Embryonic facial prominence (tissue), 1 donor: ENCODE data around the gene PHACTR1.
"Not testable (repeated sequence)": the region's sequence is repeated elsewhere in the genome, so short reads cannot be mapped to it uniquely, and the experiment has no call there.

Experiments
- DNase-seq: peaks from one replicate; pipeline ENCODE4 v3.0.0-alpha.2; 2016; ENCODE audit errors: extremely low spot score

The PHACTR1 gene

DNA sequence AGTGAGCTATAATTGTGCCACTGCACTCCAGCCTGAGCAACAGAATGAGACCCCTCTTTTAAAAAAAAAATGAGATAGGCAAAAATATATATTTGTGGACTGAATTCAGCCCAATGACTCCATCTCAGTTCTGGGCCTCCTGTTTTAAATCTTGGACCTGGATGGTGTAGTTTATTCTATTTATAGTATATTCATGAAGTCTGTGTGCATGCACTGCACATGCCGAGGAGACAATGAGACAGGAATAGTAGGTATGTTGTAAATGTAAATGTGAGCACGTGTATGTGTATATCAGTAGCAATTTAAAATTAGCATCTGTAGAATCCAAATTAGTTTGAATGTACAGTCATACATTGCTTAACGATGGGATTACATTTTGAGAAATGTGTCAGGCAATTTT is 520.8 kb downstream of the PHACTR1 start:
- no peak for DNase-seq

DNA sequence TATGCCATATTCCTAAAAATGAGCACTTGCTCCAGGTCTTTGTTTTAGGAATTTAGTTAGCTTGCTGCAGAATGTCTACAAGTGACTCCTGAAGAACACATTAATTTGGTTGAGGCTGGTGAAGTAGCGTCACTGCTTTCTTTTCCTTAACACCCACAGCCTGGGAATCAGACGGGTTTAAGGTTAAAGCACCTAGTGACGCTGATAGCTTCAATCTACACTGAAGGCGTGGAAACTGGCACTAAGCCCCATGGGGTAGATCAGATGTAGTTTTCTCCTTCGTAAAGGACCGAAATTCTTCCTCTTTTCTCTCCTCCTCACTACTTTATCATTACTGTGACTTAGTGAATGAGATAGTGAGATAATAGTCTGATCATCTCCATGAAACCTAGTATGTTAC is 521.5 kb downstream of the PHACTR1 start:
- no peak for DNase-seq

DNA sequence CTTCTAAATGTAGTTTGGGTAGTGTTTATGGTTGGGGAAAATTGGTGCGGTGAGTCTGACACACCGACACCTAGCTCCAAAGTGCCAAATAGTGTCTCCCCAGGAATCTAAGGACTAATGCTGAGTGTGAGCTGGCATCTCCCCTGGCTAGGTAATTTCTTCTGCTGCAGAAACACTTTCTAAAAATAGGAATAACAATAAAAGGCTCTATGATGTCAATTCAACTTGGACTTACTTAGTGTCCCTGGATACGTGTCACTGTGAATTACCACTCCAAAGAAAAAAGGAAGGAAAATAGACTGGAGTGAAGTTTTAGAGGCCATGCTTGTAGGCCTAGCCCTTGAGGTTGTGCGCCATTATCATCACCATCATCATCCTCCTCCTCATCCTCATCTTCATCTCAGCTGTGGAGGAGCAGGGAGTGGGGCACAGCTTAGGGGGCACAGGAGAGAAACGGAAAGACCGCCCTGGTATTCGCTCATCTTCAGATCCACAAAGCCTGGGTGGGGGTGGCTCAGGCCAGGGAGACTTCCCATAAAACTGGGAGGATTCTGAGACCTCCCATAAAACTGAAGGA is 522.2 kb downstream of the PHACTR1 start:
- DNase-seq, result no peak

GRCh38 chr6:13239530-13240455 is 523.2 kb downstream of the PHACTR1 start:
- no peak for DNase-seq

GRCh38 chr6:13241364-13241763 is 524.8 kb downstream of the PHACTR1 start:
- no peak for DNase-seq

DNA sequence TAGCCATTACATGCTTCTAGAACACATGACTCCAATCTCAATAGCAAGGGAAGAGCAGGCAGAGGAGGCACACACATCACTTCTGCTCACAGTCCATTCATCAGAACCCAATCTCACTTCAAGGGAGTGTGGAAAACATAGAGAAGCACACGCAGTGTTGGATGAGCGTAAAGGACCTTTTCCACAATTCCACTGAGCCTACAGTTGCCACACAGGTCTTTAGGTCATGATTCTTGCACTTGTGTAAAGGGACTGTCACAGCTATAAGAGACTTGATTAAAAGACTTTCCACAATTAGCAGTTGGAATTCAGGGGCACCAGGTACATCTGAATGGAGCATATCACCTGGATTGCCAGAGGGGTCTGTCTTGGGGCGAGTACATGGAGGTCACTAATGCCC is 525.6 kb downstream of the PHACTR1 start:
- no peak for DNase-seq

GRCh38 chr6:13242590-13242989 is 526.0 kb downstream of the PHACTR1 start:
- no peak for DNase-seq

- no peak for DNase-seq
Observed at GRCh38 chr6:13243033-13243432, 526.5 kb downstream of the PHACTR1 start.

DNA sequence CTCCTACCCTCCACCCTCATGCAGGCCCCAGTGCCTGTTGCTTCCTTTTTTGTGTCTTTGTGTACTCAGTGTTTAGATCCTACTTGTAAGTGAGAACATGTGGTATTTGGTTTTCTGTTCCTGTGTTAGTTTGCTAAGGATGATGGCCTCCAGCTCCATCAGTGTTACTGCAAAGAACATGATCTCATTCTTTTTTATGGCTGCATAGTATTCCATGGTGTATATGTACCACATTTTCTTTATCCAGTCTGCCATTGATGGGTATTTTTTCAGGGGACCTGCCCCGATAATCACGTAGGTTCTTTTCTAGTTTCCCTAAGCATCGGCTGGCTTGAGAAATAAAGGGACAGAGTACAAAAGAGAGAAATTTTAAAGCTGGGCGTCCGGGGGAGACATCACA is 527.2 kb downstream of the PHACTR1 start:
- not testable (repeated sequence) for DNase-seq

- no peak for DNase-seq
Observed at GRCh38 chr6:13247627-13248026, 531.1 kb downstream of the PHACTR1 start.

DNA sequence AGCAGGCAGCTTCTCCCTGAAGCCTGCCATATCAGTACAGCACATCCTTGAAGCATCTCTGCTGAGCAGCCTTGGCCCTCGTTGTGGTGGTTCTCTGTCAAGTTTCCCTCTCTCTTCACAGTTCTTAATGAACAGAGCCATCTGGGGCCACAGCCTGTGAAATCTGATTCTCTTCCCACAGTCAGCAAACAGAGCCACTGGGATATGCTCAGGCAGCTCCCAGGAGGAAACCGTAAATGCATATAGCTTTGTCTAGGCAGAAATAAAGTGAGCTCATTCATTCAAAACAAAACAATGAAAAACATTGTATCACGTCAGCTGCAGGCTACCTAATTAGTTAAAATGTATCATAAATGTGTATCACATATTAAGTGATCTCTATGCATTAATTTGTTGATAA is 531.5 kb downstream of the PHACTR1 start:
- DNase-seq, result no peak

GRCh38 chr6:13248584-13248985 is 532.0 kb downstream of the PHACTR1 start:
- DNase-seq, result no peak

DNA sequence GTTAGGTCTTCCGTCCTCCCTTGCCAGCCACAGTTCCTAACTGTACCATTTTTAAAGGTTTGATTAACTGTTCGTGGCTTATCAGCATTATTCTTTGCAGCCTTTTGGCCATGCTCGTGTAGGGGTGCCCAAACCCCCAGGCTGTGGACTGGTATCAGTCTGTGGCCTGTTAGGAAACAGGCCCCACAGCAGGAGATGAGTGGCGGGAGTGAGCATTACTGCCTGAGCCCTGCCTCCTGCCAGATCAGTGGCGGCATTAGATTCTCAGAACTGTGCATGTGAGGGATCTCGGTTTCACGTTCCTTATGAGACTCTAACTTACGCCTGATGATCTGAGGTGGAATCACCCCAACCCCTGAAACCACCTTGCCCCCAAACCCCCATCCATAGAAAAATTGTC is 532.4 kb downstream of the PHACTR1 start:
- DNase-seq, result no peak

GRCh38 chr6:13249817-13250216 is 533.2 kb downstream of the PHACTR1 start:
- DNase-seq, result no peak

GRCh38 chr6:13250703-13251102 is 534.1 kb downstream of the PHACTR1 start:
- DNase-seq, result no peak

GRCh38 chr6:13251242-13251641 is 534.7 kb downstream of the PHACTR1 start:
- DNase-seq, result no peak

DNA sequence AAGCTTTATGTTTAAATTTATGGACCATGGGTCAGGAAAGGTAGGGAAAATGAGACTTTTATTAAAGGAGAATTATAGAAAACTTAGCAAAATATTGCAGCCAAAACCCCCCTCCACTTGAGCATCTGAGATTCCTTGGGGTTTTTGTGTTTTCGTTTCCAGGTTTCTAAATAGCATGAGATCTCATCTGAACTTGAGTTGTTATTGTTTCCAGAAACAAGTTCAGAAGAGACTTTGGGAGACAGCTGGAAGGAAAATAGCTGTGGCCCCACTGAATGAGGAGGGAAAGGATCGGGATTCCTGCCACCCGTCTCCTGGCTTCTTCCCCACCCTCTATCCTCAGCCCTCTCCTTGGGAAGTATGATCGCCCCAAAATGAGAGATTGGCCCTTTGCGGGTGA is 536.2 kb downstream of the PHACTR1 start:
- DNase-seq, result no peak

DNA sequence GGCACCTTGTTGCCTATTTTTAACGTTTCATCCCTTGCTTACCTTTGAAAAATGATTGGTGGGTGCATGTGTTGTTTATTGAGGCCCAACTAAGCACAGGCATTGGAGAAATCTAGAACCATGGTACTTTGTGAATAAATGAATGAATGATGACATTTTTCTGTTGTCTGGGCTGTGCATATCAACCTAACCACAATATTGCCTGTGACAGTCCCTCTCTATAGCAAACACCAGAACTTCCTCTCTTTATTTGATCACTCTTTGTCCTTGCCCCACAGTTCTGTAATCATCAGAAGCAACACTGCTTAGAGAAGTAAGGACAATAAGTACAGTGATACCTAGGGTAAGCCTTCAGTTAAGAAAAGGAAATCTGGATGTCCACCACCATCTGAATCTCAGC is 536.7 kb downstream of the PHACTR1 start:
- DNase-seq, result no peak

- DNase-seq, result no peak
Observed at GRCh38 chr6:13256266-13257001, 539.9 kb downstream of the PHACTR1 start.

GRCh38 chr6:13259393-13259792 is 542.8 kb downstream of the PHACTR1 start:
- DNase-seq, result no peak

- DNase-seq, result no peak
Observed at GRCh38 chr6:13260101-13260598, 543.6 kb downstream of the PHACTR1 start.

DNA sequence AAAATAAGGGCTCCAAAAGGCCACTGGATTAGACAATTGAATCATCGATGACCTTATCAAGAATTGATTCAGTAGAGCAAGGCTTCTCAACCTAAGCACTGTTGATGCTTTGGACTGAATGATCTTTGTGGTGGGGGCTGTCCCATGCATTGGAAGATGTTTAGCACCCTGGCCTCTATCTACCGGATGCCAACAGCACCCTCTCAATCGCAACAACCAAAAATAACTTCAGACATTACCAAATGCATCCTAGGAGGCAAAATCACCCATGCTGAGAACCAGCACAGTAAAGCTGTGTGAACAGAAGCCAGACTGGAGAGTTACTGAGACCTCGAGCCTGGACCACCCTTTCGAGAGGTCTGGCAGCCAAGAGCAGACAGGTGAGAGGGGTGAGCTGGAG is 544.3 kb downstream of the PHACTR1 start:
- no peak for DNase-seq
